Esophagus squamous epithelium (tissue), 4 donors: Measurements from ENCODE around the gene ELL3.
"Not testable (repeated sequence)": the region's sequence is repeated elsewhere in the genome, so short reads cannot be mapped to it uniquely, and the experiment has no call there.

Experiments used
- CTCF ChIP-seq, 6 experiments: fragments of 450-650 bp in 4 of 6; fragments of 200-600 bp in 2 of 6; sonication (generic) in 2 of 6; IDR thresholded peaks; one replicate each; pipeline ENCODE4 v1.5.1; 2016 to 2019; ENCODE audit warnings: antibody characterized with exemption in 6 of 6, mild to moderate bottlenecking in 4 of 6, moderate library complexity in 4 of 6
- POLR2A ChIP-seq, 4 donors: fragments of 450-650 bp; IDR thresholded peaks; one replicate each; pipeline ENCODE4 v1.6.1; 2017; ENCODE audit warnings: antibody characterized with exemption in 4 of 4, mild to moderate bottlenecking in 4 of 4, moderate library complexity in 3 of 4

GRCh38 chr15:43726306-43726705 is 50.5 kb downstream of the ELL3 start:
- TF ChIP-seq CTCF, POLR2A (IDR thresholded peaks at IDR 0.05): not testable (repeated sequence)
